ENCODE measurements around the gene MPZL1. TPM values are rescaled to one million over a fixed set of nuclear protein-coding genes. Genes with fewer than 3 reads are reported as not detected.
"Not testable (repeated sequence)": the region's sequence is repeated elsewhere in the genome, so short reads cannot be mapped to it uniquely, and the experiment has no call there.

MPZL1 gene
- total RNA-seq, 1 donor from 2014 or later, result 137 TPM

- no peak for DNase-seq (ENCODE audit: low spot score)
Observed at GRCh38 chr1:167776616-167777268, 55.0 kb downstream of the MPZL1 start.

GRCh38 chr1:167777269-167777650 lies 55.5 kb downstream of the MPZL1 start:
- no peak for DNase-seq (ENCODE audit: low spot score)

GRCh38 chr1:167781558-167781957 lies 59.8 kb downstream of the MPZL1 start:
- DNase-seq (ENCODE audit: low spot score), result no peak

DNA sequence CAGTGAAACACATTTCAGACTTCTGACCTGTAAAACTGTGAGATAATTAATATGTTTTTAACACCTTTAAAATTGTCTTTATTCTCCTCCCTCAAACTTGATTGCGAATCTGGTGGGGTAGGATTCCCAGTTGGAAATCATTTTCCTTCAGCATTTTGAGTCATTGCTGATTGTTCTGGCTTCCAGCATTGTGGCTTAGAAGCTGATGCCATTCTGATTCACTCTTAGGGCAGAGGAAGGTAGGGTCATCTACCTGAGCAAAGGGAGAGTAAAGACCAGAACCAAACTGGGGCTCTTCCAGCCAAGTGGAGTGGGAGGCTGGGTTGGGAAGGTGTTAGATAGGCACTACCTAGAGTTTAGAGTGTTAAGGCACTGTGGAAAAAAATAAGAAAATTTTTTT lies 61.2 kb downstream of the MPZL1 start:
- no peak for DNase-seq (ENCODE audit: low spot score)

DNA sequence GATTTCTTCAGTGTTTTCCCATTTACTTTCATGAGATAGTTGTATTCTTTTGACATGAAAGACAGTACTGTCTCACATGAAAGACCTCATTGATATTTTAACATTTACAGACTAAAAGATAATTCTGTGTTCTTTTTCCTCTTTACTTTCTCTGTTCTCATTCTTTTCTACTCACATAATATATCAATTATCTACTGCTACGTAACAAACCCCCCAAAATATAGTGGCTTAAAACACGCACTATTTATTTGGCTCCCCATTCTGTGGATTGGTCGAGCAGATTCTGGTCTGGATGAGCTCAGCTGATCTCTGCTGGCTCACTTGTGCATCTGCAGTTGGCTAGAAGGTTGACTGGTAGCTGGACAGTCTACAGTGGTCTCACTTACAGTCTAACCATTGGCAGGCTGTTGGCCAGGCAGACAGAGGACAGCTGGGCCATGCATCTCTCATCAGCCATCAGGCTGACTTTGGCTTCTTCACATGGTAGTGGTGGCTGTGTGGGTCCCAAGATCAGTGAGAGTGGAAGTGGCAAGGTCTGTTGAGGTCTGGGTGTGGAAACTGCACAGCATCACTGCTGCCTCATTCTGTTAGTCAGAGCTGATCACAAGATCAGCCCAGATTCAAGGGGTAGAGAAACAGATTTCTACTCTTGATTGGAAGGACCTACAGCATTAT lies 63.2 kb downstream of the MPZL1 start:
- DNase-seq (ENCODE audit: low spot score), result no peak

GRCh38 chr1:167786502-167786901 lies 64.7 kb downstream of the MPZL1 start:
- no peak for DNase-seq (ENCODE audit: low spot score)

- DNase-seq (ENCODE audit: low spot score), result no peak
Observed at GRCh38 chr1:167789501-167789900, 67.7 kb downstream of the MPZL1 start.

- no peak for DNase-seq (ENCODE audit: low spot score)
Observed at GRCh38 chr1:167790117-167790516, 68.3 kb downstream of the MPZL1 start.

- peak; percentile 53 for DNase-seq (ENCODE audit: low spot score)
Observed at GRCh38 chr1:167791281-167792187, 69.8 kb downstream of the MPZL1 start.

DNA sequence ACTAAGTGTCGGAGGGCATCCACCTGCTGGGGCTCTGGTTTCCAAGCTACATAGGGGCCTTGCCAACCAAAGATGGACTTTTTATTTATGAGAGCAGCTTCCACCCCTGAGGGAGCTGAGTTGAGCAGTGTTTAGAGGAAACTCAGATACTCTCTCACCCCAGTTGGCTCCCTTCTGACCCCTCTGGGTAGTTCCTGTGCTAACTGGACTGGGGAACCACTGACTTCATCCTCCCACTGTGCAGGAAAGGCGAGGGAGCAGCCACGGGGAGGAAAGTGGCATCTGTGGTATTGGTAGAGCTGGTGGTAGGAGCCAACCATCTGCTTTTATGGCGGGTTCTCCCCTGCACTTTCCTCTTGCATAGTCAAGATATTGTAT lies 70.4 kb downstream of the MPZL1 start:
- no peak for DNase-seq (ENCODE audit: low spot score)

DNA sequence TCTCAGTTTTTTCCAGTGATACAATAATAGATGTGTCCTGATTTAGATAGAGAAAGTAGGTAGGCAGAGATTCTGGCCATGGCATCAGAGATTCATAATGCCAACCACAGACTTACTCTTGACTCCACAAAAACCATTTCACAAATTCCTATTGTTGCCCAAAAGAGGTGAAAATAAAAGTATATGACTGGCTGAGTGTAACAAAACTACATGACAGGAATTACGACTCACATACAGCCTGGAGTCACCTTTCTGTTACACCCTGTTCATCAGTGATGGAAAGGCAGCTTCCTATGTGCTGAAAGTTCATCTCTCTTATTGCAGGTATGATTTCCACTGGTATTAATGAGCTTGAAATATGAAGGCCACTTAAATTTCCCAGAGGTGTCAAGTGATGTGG lies 72.3 kb downstream of the MPZL1 start:
- DNase-seq (ENCODE audit: low spot score), result no peak

DNA sequence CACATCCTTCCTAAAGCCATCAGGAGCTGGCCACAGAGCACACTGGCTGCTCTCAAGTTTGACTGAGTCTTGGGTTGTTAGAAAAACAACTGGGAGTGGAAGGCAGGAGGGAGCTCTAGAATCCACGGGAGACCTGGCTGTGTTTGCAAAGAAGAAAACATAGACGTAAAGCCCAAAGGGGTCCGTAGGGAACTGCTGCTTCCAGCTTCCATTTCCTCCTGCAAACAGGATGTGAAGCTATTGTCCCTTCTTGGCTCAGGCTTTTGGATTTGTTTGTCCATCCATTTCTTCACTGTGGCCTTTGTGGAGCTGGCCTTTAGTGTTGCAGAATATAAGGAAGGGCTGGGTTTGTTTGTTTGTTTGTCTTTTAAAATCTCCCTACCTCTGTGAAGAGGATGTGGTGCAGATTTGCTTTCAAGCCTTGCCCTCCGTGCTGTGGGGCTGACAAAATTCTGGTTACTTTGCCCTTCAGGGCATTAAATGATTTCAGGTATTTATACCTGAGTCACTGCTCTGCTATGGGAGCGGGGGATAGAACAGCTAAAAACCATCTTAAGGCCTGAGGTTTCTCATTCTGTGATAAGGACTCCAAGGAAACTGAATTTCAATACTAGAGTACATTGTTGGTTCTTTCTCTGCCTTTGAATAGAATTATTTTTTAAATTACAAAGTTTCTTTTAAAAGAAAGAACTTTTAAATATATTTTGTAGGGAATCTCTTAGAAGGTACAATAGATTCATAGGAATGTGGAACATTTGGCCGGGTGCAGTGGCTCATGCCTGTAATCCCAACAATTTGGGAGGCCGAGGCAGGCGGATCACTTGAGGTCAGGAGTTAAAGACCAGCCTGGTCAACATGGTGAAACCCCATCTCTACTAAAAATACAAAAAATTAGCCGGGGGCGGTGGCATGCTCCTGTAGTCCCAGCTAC lies 74.3 kb downstream of the MPZL1 start:
- DNase-seq (ENCODE audit: low spot score), result no peak

GRCh38 chr1:167797015-167797414 lies 75.2 kb downstream of the MPZL1 start:
- DNase-seq (ENCODE audit: low spot score), result peak; percentile 72

GRCh38 chr1:167798952-167799351 lies 77.2 kb downstream of the MPZL1 start:
- no peak for DNase-seq (ENCODE audit: low spot score)

- DNase-seq (ENCODE audit: low spot score), result no peak
Observed at GRCh38 chr1:167799747-167800146, 78.0 kb downstream of the MPZL1 start.

DNA sequence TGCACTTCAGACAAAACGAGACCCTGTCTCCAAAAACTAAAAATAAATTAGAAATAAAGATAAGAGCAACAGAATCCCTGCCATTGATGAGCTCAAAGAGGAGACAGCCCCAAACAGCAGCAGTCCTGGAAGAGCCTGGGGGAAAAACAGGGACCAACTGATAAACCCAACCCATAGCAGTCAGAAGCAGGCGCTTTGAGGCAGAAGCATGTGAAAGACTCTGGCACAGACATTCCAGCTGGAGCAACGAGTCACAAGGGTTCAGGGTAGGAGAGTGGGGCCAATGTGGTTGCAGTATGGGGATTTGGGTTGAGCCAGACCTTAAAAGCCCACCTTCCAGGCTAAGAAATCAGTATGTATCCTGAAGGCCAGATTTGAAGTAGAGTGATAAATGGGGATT lies 78.5 kb downstream of the MPZL1 start:
- DNase-seq (ENCODE audit: low spot score), result no peak

- no peak for DNase-seq (ENCODE audit: low spot score)
Observed at GRCh38 chr1:167802235-167802634, 80.5 kb downstream of the MPZL1 start.

DNA sequence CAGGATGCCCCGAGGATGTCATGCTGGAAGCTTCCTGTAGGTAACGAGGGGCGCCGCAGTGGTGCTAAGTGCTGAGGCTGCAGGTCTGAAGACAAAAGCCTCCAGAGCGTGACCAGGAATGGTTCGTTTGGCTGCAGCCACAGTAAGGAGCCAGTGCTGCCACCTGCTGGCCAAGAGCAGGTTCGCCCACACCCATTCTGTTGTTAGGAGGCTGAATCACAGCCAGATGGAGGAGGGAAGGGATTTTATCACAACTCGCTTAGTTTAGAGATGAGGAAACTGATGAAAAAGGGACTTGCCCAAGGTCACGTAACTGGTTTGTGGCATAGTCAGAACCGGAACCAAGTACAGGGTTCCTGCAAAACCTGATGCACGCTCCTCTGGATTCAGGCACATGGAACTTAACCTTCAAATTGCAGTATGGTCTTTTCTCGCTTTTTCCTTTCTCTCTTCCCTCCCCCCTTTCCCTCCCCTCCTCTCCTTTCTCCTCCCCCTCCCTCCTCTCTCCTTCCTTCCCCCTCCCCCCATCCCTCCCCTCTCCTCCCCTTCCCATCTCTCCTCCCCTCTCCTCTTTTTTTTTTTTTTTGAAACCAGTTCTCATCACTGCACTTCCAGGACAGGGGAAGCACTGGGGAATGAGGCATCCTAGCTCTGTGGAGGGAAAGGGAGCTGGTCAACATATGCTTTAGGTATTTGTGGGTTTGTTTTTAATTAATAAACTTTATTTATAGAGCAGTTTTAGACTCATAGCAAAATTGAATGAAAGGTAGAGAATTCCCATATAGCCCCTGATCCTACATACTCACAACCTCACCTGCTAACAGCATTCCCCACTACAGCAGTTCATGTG lies 81.8 kb downstream of the MPZL1 start:
- peak; percentile 95 for DNase-seq (ENCODE audit: low spot score)

DNA sequence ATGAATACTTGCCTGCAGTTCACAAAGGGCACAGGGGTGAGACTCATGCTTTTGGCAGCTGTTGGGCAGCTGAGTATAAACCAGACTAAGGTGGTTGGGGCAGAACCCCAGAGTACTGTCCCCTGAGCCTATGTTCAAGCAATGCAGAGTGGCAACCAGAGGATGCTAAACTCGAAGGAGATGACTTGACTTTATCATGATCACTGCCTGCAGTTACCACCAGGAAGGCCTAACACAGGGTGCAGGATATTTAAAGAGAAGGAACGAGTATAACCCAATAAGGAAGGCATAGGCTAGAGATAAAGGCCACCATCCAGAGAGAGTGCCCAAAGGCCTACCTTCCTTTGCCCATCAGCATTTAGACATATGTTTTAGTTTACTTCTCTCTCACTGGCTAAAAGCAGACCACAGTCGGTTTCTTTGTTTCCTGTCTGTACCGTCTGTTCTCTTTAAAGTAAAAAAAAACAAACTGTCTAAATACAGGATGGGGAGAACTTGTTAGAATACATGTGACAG lies 83.3 kb downstream of the MPZL1 start:
- DNase-seq (ENCODE audit: low spot score), result no peak

- not testable (repeated sequence) for DNase-seq (ENCODE audit: low spot score)
Observed at GRCh38 chr1:167806235-167806634, 84.5 kb downstream of the MPZL1 start.

Data from mucosa of gallbladder (tissue), 1 donor.